ENCODE results near the gene NKX1-1.

Gene NKX1-1

GRCh38 chr4:1416051-1416947, 10.1 kb upstream of the NKX1-1 start:
- DNase-seq (ENCODE audit: low read depth): no peak
- in situ Hi-C loops (cut with HindIII; ENCODE audit: low sequenced_read_pairs): no loop called here
- TF ChIP-seq CTCF (IDR thresholded peaks at IDR 0.05; ENCODE audit: low read depth, low read length, missing control alignments): no peak
- no peak overlapping the region for H3K4me3 ChIP-seq (ENCODE audit: low read depth, low read length)

GRCh38 chr4:1415681-1415981, 9.4 kb upstream of the NKX1-1 start:
- no peak for DNase-seq (ENCODE audit: low read depth)
- in situ Hi-C loops (cut with HindIII; ENCODE audit: low sequenced_read_pairs): no loop called here
- TF ChIP-seq CTCF (IDR thresholded peaks at IDR 0.05; ENCODE audit: low read depth, low read length, missing control alignments): no peak
- H3K4me3 ChIP-seq (ENCODE audit: low read depth, low read length): no peak overlapping the region

GRCh38 chr4:1414831-1415680, 8.8 kb upstream of the NKX1-1 start:
- H3K4me3 ChIP-seq (ENCODE audit: low read depth, low read length): no peak overlapping the region
- in situ Hi-C loops (cut with HindIII; ENCODE audit: low sequenced_read_pairs): no loop called here
- TF ChIP-seq CTCF (IDR thresholded peaks at IDR 0.05; ENCODE audit: low read depth, low read length, missing control alignments): no peak
- DNase-seq (ENCODE audit: low read depth): no peak

- DNase-seq (ENCODE audit: low read depth): no peak
- no peak for TF ChIP-seq CTCF (IDR thresholded peaks at IDR 0.05; ENCODE audit: low read depth, low read length, missing control alignments)
- H3K4me3 ChIP-seq (ENCODE audit: low read depth, low read length): no peak overlapping the region
- in situ Hi-C loops (cut with HindIII; ENCODE audit: low sequenced_read_pairs): no loop called here
Observed at GRCh38 chr4:1413687-1414479, 7.6 kb upstream of the NKX1-1 start.

GRCh38 chr4:1413204-1413663, 7.0 kb upstream of the NKX1-1 start:
- DNase-seq (ENCODE audit: low read depth): no peak
- no peak for TF ChIP-seq CTCF (IDR thresholded peaks at IDR 0.05; ENCODE audit: low read depth, low read length, missing control alignments)
- H3K4me3 ChIP-seq (ENCODE audit: low read depth, low read length): no peak overlapping the region
- in situ Hi-C loops (cut with HindIII; ENCODE audit: low sequenced_read_pairs): no loop called here
